ENCODE data around the gene ACOT13.
"Not testable (repeated sequence)": the region's sequence is repeated elsewhere in the genome, so short reads cannot be mapped to it uniquely, and the experiment has no call there.

ACOT13 gene

GRCh38 chr6:24694198-24694597 is 27.3 kb downstream of the ACOT13 start:
- H3K9me2 ChIP-seq (ENCODE audit: low read depth, low read length), result no peaks in the 10 kb centered on the region
- H3K4me3 ChIP-seq (ENCODE audit: low read depth, low read length, poor library complexity, severe bottlenecking), result no peak overlapping the region
- TF ChIP-seq EZH2 (IDR thresholded peaks at IDR 0.05; ENCODE audit: borderline replicate concordance, low read length) (no peak), CTCF (IDR thresholded peaks at IDR 0.05; ENCODE audit: low read length) (no peak)
- no peaks in the 10 kb centered on the region for H3K79me2 ChIP-seq (ENCODE audit: insufficient read depth, low read length)
- no peaks in the 10 kb centered on the region for H4K20me1 ChIP-seq (ENCODE audit: insufficient read depth, low read length)
- no peak overlapping the region for H3K9ac ChIP-seq (ENCODE audit: low read length)
- H3K4me2 ChIP-seq (ENCODE audit: low read length), result no peak overlapping the region
- H3F3A ChIP-seq (ENCODE audit: insufficient read depth, low read length), result no peaks in the 10 kb centered on the region
- H2AFZ ChIP-seq (ENCODE audit: low read length), result no peak overlapping the region
- H3K4me1 ChIP-seq (ENCODE audit: insufficient read depth, low read length, severe bottlenecking), result peaks cover 8% of the 10 kb centered on the region
- H3K36me3 ChIP-seq (ENCODE audit: insufficient read depth, low read length), result 0 out of 2 replicates have a peak, but pooled peaks cover 3% of the 10 kb centered on the region
- H3K9me3 ChIP-seq (ENCODE audit: low read length), result no peaks in the 10 kb centered on the region
- no peak overlapping the region for H3K27ac ChIP-seq (ENCODE audit: low read depth, low read length, poor library complexity, severe bottlenecking)
- no peaks in the 10 kb centered on the region for H3K27me3 ChIP-seq (ENCODE audit: insufficient read depth, low read length)

- not testable (repeated sequence) for H3K27ac ChIP-seq (ENCODE audit: low read depth, low read length, poor library complexity, severe bottlenecking); H3F3A ChIP-seq (ENCODE audit: insufficient read depth, low read length); H3K9ac ChIP-seq (ENCODE audit: low read length); H3K36me3 ChIP-seq (ENCODE audit: insufficient read depth, low read length); H3K4me3 ChIP-seq (ENCODE audit: low read depth, low read length, poor library complexity, severe bottlenecking); H2AFZ ChIP-seq (ENCODE audit: low read length); H3K79me2 ChIP-seq (ENCODE audit: insufficient read depth, low read length); H3K27me3 ChIP-seq (ENCODE audit: insufficient read depth, low read length); H3K4me1 ChIP-seq (ENCODE audit: insufficient read depth, low read length, severe bottlenecking); H3K9me2 ChIP-seq (ENCODE audit: low read depth, low read length); H3K9me3 ChIP-seq (ENCODE audit: low read length); H4K20me1 ChIP-seq (ENCODE audit: insufficient read depth, low read length); H3K4me2 ChIP-seq (ENCODE audit: low read length)
- TF ChIP-seq CTCF (IDR thresholded peaks at IDR 0.05; ENCODE audit: low read length), result peak; percentile 62; the same call in 1 of the 2 replicates
These were observed 28.8 kb downstream of the ACOT13 start for GRCh38 chr6:24695635-24696034.

GRCh38 chr6:24696097-24696496 is 29.2 kb downstream of the ACOT13 start:
- H3K79me2 ChIP-seq (ENCODE audit: insufficient read depth, low read length), result no peaks in the 10 kb centered on the region
- no peak overlapping the region for H3K9ac ChIP-seq (ENCODE audit: low read length)
- H3K4me1 ChIP-seq (ENCODE audit: insufficient read depth, low read length, severe bottlenecking), result peaks cover 8% of the 10 kb centered on the region
- H3K9me2 ChIP-seq (ENCODE audit: low read depth, low read length), result no peaks in the 10 kb centered on the region
- H3K4me2 ChIP-seq (ENCODE audit: low read length), result no peak overlapping the region
- no peak overlapping the region for H3K4me3 ChIP-seq (ENCODE audit: low read depth, low read length, poor library complexity, severe bottlenecking)
- no peaks in the 10 kb centered on the region for H4K20me1 ChIP-seq (ENCODE audit: insufficient read depth, low read length)
- H3F3A ChIP-seq (ENCODE audit: insufficient read depth, low read length), result 0 out of 2 replicates have a peak, but pooled peaks cover 5% of the 10 kb centered on the region
- no peak overlapping the region for H2AFZ ChIP-seq (ENCODE audit: low read length)
- no peak overlapping the region for H3K27ac ChIP-seq (ENCODE audit: low read depth, low read length, poor library complexity, severe bottlenecking)
- H3K27me3 ChIP-seq (ENCODE audit: insufficient read depth, low read length), result no peaks in the 10 kb centered on the region
- peaks cover 10% of the 10 kb centered on the region; the same call in 1 of the 2 replicates for H3K36me3 ChIP-seq (ENCODE audit: insufficient read depth, low read length)
- no peaks in the 10 kb centered on the region for H3K9me3 ChIP-seq (ENCODE audit: low read length)
- TF ChIP-seq CTCF (IDR thresholded peaks at IDR 0.05; ENCODE audit: low read length) (no peak), EZH2 (IDR thresholded peaks at IDR 0.05; ENCODE audit: borderline replicate concordance, low read length) (no peak)
